GM12874 (cell line): Measurements from ENCODE around the gene FOXL2NB.

ENCODE experiments used
- TF ChIP-seq, protein P1 (sequence below): IDR thresholded peaks from 2 replicates; pipeline ENCODE4 v1.5.1; 2011; ENCODE audit warnings: low read depth, mild to moderate bottlenecking, control low read depth, low read length, moderate library complexity; ENCODE audit not compliant: insufficient read depth

FOXL2NB gene

DNA sequence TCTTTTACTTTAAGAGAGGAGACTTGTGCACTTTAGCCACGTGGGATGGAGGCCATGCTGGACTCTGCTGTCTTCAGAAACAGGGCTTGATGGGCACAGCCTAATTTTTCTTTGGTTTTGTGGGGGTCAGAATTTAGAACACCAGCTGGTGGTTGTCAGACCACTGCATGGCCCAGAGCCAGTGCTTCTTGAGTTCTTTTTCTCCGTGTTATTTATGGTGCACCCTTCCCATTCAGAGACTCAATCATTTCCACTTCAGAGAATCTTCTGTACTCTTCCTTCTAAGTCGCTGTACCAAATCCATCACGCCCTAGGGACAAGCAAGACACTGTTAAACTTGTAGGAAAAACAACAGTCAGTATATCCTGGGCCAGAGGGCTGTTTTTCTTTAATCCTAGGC lies 38.9 kb downstream of the FOXL2NB start:
- TF ChIP-seq, protein P1, sequence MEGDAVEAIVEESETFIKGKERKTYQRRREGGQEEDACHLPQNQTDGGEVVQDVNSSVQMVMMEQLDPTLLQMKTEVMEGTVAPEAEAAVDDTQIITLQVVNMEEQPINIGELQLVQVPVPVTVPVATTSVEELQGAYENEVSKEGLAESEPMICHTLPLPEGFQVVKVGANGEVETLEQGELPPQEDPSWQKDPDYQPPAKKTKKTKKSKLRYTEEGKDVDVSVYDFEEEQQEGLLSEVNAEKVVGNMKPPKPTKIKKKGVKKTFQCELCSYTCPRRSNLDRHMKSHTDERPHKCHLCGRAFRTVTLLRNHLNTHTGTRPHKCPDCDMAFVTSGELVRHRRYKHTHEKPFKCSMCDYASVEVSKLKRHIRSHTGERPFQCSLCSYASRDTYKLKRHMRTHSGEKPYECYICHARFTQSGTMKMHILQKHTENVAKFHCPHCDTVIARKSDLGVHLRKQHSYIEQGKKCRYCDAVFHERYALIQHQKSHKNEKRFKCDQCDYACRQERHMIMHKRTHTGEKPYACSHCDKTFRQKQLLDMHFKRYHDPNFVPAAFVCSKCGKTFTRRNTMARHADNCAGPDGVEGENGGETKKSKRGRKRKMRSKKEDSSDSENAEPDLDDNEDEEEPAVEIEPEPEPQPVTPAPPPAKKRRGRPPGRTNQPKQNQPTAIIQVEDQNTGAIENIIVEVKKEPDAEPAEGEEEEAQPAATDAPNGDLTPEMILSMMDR: no peak

DNA sequence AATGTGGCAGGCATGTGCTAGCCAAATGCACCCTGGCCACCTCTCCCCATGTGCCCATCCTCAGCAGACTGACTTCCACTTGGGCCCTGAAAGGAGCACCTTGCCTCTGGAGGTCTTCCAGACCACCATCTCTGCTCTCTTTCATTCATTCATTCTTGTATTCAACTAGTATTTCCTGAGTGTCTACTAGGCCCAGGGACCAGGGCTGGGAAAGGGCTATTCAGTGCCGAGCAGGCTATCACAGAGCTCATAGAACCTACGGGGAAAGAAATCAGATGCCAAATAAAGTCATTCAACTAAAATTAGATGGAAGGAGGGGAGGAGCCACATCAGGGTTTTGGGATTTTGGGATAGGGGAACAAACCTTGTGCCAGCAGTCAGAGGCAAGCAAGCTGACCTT lies 40.2 kb downstream of the FOXL2NB start:
- TF ChIP-seq, protein P1: no peak

DNA sequence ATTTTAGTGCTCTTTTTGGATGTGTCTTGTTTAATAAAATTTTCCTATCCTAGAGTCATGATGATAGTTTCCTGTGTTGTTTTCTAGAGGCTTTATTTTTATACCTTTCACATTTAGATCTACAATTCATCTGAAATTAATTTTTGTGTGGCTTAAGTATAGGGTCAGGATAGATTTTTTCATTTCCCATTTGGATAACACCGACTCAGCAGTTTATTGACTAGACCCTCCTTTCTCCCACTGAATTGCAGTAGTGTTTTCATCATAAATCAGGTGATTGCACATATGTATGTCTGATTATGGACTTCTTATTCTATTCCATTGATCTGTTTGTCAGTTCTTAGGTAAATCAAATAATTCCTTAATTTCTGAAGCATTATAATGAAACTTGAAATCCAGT lies 48.7 kb downstream of the FOXL2NB start:
- TF ChIP-seq, protein P1: no peak
